Colonic mucosa (tissue), 4 donors: Measurements from ENCODE around the gene TMEM202. TPM values are rescaled to one million over a fixed set of nuclear protein-coding genes. Genes with fewer than 3 reads are reported as not detected.
"Not testable (repeated sequence)": the region's sequence is repeated elsewhere in the genome, so short reads cannot be mapped to it uniquely, and the experiment has no call there.

ENCODE experiments used
- DNase-seq: peaks from one replicate; pipeline ENCODE4 v3.0.0-alpha.2; 2020
- H3K27ac ChIP-seq: fragments of 200-600 bp; one replicate; pipeline ENCODE4 v1.8.0; 2021
- H3K27me3 ChIP-seq: fragments of 200-600 bp; one replicate; pipeline ENCODE4 v1.8.0; 2021
- H3K36me3 ChIP-seq: fragments of 200-600 bp; one replicate; pipeline ENCODE4 v1.8.0; 2021
- H3K4me1 ChIP-seq: fragments of 200-600 bp; one replicate; pipeline ENCODE4 v1.8.0; 2021; ENCODE audit warnings: mild to moderate bottlenecking
- H3K4me3 ChIP-seq: fragments of 200-600 bp; one replicate; pipeline ENCODE4 v1.8.0; 2021
- H3K9ac ChIP-seq, 2 donors: one replicate each; pipeline ENCODE4 v1.7.0; 2013; ENCODE audit warnings: control low read depth in 2 of 2, low read depth in 2 of 2, low read length in 2 of 2
- H3K9me3 ChIP-seq: fragments of 200-600 bp; one replicate; pipeline ENCODE4 v1.8.0; 2021
- CTCF ChIP-seq: fragments of 200-600 bp; IDR thresholded peaks from one replicate; pipeline ENCODE4 v1.8.0; 2022; ENCODE audit warnings: antibody characterized with exemption, mild to moderate bottlenecking
- intact Hi-C: fragments of 100-400 bp; cut with DNase I; formaldehyde crosslinking; loops from one replicate; pipeline ENCODE4 v1.14.1; 2022
- total RNA-seq, 2 donors: library from RNA; stranded (reverse); fragmentation: NEBNext Ultra II Directional in 1 of 2; extraction: Animal tissue kit (Norgen Biotek cat#: 25700) in 1 of 2; gene quantifications; one replicate each; pipeline ENCODE4 v1.2.1, GENCODE V29; 2021
- donor health status: healthy.
- donor health status: DM: no; HTN: no; CAD: no.
- donor health status: DM: no; HTN: no; CAD: no.

The TMEM202 gene
- total RNA-seq, 2 donors from 2014 or later = not detected

- H3K27ac ChIP-seq = no peak overlapping the region
- intact Hi-C loops = no loop called here
- DNase-seq = no peak
- no peak overlapping the region for H3K9ac ChIP-seq
- H3K9me3 ChIP-seq = no peaks in the 10 kb centered on the region
- H3K4me1 ChIP-seq = no peaks in the 10 kb centered on the region
- no peak for TF ChIP-seq CTCF
- no peaks in the 10 kb centered on the region for H3K36me3 ChIP-seq
- no peak overlapping the region for H3K4me3 ChIP-seq
- H3K27me3 ChIP-seq = no peaks in the 10 kb centered on the region
Observed at GRCh38 chr15:72404356-72404755, 6.3 kb downstream of the TMEM202 start.

GRCh38 chr15:72404841-72405240 is 6.7 kb downstream of the TMEM202 start:
- intact Hi-C loops = no loop called here
- Histone ChIP-seq H3K36me3 (no peaks in the 10 kb centered on the region), H3K9me3 (no peaks in the 10 kb centered on the region), H3K4me1 (no peaks in the 10 kb centered on the region), H3K4me3 (no peak overlapping the region), H3K27me3 (no peaks in the 10 kb centered on the region), H3K9ac (no peak overlapping the region), H3K27ac (no peak overlapping the region)
- TF ChIP-seq CTCF = no peak
- no peak for DNase-seq

- H3K36me3 ChIP-seq = no peaks in the 10 kb centered on the region
- no peak overlapping the region for H3K9ac ChIP-seq
- H3K9me3 ChIP-seq = no peaks in the 10 kb centered on the region
- intact Hi-C loops = no loop called here
- no peak overlapping the region for H3K27ac ChIP-seq
- no peak for DNase-seq
- H3K4me3 ChIP-seq = no peak overlapping the region
- no peaks in the 10 kb centered on the region for H3K4me1 ChIP-seq
- TF ChIP-seq CTCF = no peak
- no peaks in the 10 kb centered on the region for H3K27me3 ChIP-seq
Observed at GRCh38 chr15:72406936-72407335, 8.8 kb downstream of the TMEM202 start.

GRCh38 chr15:72411111-72411510 is 13.0 kb downstream of the TMEM202 start:
- DNase-seq = no peak
- no peaks in the 10 kb centered on the region for H3K27me3 ChIP-seq
- H3K9ac ChIP-seq = no peak overlapping the region
- TF ChIP-seq CTCF = no peak
- no peaks in the 10 kb centered on the region for H3K4me1 ChIP-seq
- H3K9me3 ChIP-seq = no peaks in the 10 kb centered on the region
- H3K36me3 ChIP-seq = no peaks in the 10 kb centered on the region
- intact Hi-C loops = no loop called here
- no peak overlapping the region for H3K4me3 ChIP-seq
- no peak overlapping the region for H3K27ac ChIP-seq

GRCh38 chr15:72411544-72411943 is 13.4 kb downstream of the TMEM202 start:
- DNase-seq = no peak
- H3K4me1 ChIP-seq = no peaks in the 10 kb centered on the region
- H3K9me3 ChIP-seq = no peaks in the 10 kb centered on the region
- no peaks in the 10 kb centered on the region for H3K36me3 ChIP-seq
- TF ChIP-seq CTCF = no peak
- H3K9ac ChIP-seq = no peak overlapping the region
- H3K4me3 ChIP-seq = no peak overlapping the region
- intact Hi-C loops = no loop called here
- no peaks in the 10 kb centered on the region for H3K27me3 ChIP-seq
- H3K27ac ChIP-seq = no peak overlapping the region

- H3K9ac ChIP-seq, H3K27me3 ChIP-seq, H3K9me3 ChIP-seq, H3K36me3 ChIP-seq, DNase-seq, H3K4me1 ChIP-seq, intact Hi-C loops, H3K4me3 ChIP-seq, H3K27ac ChIP-seq: not testable (repeated sequence)
Observed at GRCh38 chr15:72413337-72413736, 15.2 kb downstream of the TMEM202 start.
